ENCODE data around the gene KERA. TPM values are rescaled to one million over a fixed set of nuclear protein-coding genes. Genes with fewer than 3 reads are reported as not detected.

Gene KERA, protein sequence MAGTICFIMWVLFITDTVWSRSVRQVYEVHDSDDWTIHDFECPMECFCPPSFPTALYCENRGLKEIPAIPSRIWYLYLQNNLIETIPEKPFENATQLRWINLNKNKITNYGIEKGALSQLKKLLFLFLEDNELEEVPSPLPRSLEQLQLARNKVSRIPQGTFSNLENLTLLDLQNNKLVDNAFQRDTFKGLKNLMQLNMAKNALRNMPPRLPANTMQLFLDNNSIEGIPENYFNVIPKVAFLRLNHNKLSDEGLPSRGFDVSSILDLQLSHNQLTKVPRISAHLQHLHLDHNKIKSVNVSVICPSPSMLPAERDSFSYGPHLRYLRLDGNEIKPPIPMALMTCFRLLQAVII
- not detected in 2 replicates for total RNA-seq

DNA sequence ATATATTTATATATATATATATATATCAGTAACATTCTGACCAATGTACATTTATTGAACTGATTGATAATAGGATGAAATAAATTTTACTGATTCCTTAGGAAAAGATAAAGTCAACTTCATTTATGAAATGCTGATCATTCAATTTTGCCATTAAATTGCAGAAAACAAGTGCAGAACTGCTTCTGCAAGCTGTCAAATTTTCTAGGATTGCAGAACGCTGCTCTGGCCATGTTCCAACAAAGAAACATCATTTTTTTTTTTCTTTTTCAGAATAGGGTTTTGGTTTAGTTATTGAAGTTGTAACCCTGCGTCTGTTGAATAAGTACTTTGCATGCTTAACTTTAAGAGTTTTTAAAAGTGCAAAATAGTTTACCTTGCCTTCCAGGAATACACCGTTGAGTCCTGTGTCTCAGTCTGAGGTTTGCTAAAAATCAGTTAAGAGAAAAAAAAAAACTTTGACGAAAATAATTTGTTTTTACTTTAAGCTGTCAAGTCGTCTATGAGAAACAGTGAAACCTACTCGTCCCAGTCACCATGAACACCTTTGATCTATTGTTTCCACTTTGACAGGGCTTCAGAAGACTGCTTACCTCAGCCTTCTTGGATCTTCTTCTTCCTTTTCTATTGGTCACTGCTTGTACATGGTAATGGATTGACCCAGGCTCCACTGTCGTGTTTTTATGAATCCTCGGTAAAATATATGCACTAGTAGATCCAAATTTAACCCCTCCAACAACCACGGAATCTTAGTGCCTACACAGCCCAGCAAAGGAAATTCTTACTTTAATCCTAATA, at the start of gene KERA:
TSS of gene KERA (minus strand) at position 657 of the 798 bp plus-strand sequence. CDS start 1,743 bp downstream, outside the sequence.
- H3K9me3 Mint-ChIP-seq = no peaks in the 10 kb centered on the region
- H3K36me3 Mint-ChIP-seq (ENCODE audit: low read depth) = no peaks in the 10 kb centered on the region
- no peak within 1 kb of the TSS for H3K27ac Mint-ChIP-seq
- DNase-seq (ENCODE audit: low spot score) = no peak
- no peaks in the 10 kb centered on the region for H3K27me3 Mint-ChIP-seq (ENCODE audit: low read depth)
- no peaks in the 10 kb centered on the region for H3K4me1 Mint-ChIP-seq (ENCODE audit: low read depth)
- no peak within 1 kb of the TSS for H3K4me3 Mint-ChIP-seq (ENCODE audit: low read depth)
- intact Hi-C loops (cut with micrococcal nuclease) = no loop called here

DNA sequence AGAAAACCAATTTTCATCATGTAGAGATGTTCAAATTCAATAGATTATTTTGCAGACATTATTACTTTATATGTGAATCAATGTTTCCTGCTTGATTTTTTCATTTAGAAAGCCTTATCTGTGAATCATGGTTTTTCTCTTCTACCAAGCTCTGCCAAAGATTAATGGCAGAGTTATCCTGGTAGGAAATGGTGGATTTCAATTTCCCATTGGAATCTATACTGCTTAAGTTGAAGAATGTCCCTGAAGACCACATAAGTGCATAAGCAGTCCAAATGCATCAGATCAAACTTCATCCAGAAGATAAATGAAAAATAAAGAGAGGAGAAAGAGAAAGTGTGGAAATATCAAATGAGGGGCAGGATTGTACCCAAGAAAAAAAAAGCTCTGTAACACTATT, 48.5 kb upstream of the KERA start:
- Mint-ChIP-seq H3K4me1 (ENCODE audit: low read depth) (no peaks in the 10 kb centered on the region), H3K27me3 (ENCODE audit: low read depth) (no peaks in the 10 kb centered on the region), H3K4me3 (ENCODE audit: low read depth) (no peak overlapping the region), H3K36me3 (ENCODE audit: low read depth) (no peaks in the 10 kb centered on the region), H3K27ac (no peak overlapping the region), H3K9me3 (no peaks in the 10 kb centered on the region)
- DNase-seq (ENCODE audit: low spot score) = no peak
- intact Hi-C loops (cut with micrococcal nuclease) = no loop called here

GRCh38 chr12:91105807-91106206, 48.0 kb upstream of the KERA start:
- no peak for DNase-seq (ENCODE audit: low spot score)
- Mint-ChIP-seq H3K36me3 (ENCODE audit: low read depth) (no peaks in the 10 kb centered on the region), H3K27me3 (ENCODE audit: low read depth) (no peaks in the 10 kb centered on the region), H3K27ac (no peak overlapping the region), H3K4me3 (ENCODE audit: low read depth) (no peak overlapping the region), H3K9me3 (no peaks in the 10 kb centered on the region), H3K4me1 (ENCODE audit: low read depth) (no peaks in the 10 kb centered on the region)
- intact Hi-C loops (cut with micrococcal nuclease) = no loop called here

DNA sequence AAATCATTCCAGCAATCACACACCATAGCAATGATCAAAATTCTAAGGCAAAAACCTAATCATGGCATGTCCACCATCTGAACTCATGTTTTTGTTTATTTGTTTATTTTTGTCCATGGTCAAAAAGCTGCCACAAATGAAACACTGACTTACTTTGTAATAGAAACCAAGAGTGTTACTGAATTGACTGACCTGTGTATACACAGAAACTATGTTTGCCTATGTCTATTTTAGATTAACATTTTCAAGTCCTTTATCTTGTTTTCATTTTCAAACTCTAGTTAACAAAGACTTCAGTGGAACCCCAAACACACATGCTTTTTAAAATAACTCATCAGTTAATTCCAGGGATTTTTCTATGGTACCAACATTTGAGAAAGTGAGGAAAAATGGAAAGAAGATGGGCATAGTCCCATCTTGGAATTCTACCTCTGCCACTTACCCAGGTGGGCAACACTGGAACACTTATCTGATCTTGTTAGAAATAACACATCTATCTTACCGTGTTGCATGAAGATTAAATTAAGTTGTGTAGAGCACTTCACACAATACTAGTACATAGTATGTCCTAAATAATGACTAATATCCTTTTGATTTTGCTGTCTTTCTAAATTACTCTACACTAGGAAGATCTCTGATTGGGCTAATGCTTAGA, 47.1 kb upstream of the KERA start:
- no peaks in the 10 kb centered on the region for H3K36me3 Mint-ChIP-seq (ENCODE audit: low read depth)
- no peak overlapping the region for H3K4me3 Mint-ChIP-seq (ENCODE audit: low read depth)
- DNase-seq (ENCODE audit: low spot score) = no peak
- no peaks in the 10 kb centered on the region for H3K27me3 Mint-ChIP-seq (ENCODE audit: low read depth)
- no peak overlapping the region for H3K27ac Mint-ChIP-seq
- intact Hi-C loops (cut with micrococcal nuclease) = no loop called here
- H3K4me1 Mint-ChIP-seq (ENCODE audit: low read depth) = no peaks in the 10 kb centered on the region
- H3K9me3 Mint-ChIP-seq = no peaks in the 10 kb centered on the region

DNA sequence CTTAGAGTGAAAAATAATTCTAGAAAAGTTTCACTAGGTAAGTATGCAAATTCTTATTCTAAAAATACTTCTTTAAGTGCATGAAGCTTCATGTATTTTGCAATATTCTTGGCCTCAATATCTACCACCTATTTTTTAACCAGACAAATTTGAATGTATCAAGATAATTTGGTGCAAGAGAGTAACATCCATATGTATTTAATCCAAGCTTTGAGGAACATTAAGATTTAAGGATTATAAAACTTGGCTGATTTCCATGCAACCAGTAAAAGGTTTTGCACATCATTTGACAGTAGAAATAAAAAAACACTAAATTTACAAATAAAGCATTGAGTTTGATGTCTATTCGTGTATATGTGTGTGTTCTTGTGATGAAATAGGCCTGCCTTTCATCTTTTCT, 45.8 kb upstream of the KERA start:
- Mint-ChIP-seq H3K4me3 (ENCODE audit: low read depth) (no peak overlapping the region), H3K4me1 (ENCODE audit: low read depth) (no peaks in the 10 kb centered on the region), H3K27ac (no peak overlapping the region), H3K9me3 (no peaks in the 10 kb centered on the region), H3K36me3 (ENCODE audit: low read depth) (no peaks in the 10 kb centered on the region), H3K27me3 (ENCODE audit: low read depth) (no peaks in the 10 kb centered on the region)
- no peak for DNase-seq (ENCODE audit: low spot score)
- intact Hi-C loops (cut with micrococcal nuclease) = no loop called here

- H3K4me3 Mint-ChIP-seq (ENCODE audit: low read depth) = no peak overlapping the region
- no peak for DNase-seq (ENCODE audit: low spot score)
- intact Hi-C loops (cut with micrococcal nuclease) = no loop called here
- no peaks in the 10 kb centered on the region for H3K36me3 Mint-ChIP-seq (ENCODE audit: low read depth)
- no peaks in the 10 kb centered on the region for H3K27me3 Mint-ChIP-seq (ENCODE audit: low read depth)
- H3K9me3 Mint-ChIP-seq = no peaks in the 10 kb centered on the region
- H3K4me1 Mint-ChIP-seq (ENCODE audit: low read depth) = no peaks in the 10 kb centered on the region
- no peak overlapping the region for H3K27ac Mint-ChIP-seq
These were observed 45.3 kb upstream of the KERA start for GRCh38 chr12:91103101-91103500.

DNA sequence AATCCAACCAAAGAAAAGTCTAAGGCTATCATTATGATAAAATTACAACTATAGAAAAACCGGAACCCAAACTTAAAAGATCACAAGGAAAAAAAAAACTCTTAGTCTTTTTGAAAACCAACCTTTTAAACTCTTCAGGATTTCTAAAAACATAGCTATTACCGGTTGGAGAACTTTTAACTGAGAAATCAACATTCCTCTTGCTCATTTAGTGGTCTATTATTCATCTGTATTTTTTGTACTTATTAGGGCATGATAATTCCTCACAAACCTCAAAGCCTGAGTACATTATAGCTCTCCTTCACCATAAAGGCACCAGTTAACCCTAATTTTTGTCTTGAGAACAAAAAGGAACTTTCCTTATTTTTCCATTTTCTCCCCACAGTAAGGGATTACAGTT, 43.1 kb upstream of the KERA start:
- intact Hi-C loops (cut with micrococcal nuclease) = no loop called here
- H3K27me3 Mint-ChIP-seq (ENCODE audit: low read depth) = no peaks in the 10 kb centered on the region
- DNase-seq (ENCODE audit: low spot score) = no peak
- no peak overlapping the region for H3K4me3 Mint-ChIP-seq (ENCODE audit: low read depth)
- H3K9me3 Mint-ChIP-seq = no peaks in the 10 kb centered on the region
- H3K27ac Mint-ChIP-seq = no peak overlapping the region
- no peaks in the 10 kb centered on the region for H3K4me1 Mint-ChIP-seq (ENCODE audit: low read depth)
- H3K36me3 Mint-ChIP-seq (ENCODE audit: low read depth) = no peaks in the 10 kb centered on the region

DNA sequence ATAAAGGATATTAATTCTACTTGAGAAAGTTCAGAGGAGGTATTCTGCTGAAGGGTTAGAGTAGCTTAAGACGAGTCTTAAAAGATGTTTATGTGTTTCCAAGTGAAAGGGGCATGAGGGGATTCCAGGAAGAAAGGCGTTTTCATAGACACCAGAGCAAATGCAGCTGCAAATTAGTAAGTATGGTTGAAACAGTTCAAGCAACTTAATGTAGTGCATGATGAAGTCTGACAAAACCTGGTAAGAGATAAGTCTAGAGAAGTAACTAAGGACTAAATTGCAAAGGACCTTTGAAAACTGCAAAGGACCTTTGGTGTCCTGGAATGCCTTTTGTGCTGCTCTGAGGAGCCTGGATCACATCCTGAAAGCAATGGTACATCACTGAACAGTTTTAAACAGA, 42.0 kb upstream of the KERA start:
- H3K4me1 Mint-ChIP-seq (ENCODE audit: low read depth) = no peaks in the 10 kb centered on the region
- H3K36me3 Mint-ChIP-seq (ENCODE audit: low read depth) = no peaks in the 10 kb centered on the region
- no peak for DNase-seq (ENCODE audit: low spot score)
- no peak overlapping the region for H3K27ac Mint-ChIP-seq
- intact Hi-C loops (cut with micrococcal nuclease) = no loop called here
- no peaks in the 10 kb centered on the region for H3K27me3 Mint-ChIP-seq (ENCODE audit: low read depth)
- H3K4me3 Mint-ChIP-seq (ENCODE audit: low read depth) = no peak overlapping the region
- H3K9me3 Mint-ChIP-seq = no peaks in the 10 kb centered on the region

DNA sequence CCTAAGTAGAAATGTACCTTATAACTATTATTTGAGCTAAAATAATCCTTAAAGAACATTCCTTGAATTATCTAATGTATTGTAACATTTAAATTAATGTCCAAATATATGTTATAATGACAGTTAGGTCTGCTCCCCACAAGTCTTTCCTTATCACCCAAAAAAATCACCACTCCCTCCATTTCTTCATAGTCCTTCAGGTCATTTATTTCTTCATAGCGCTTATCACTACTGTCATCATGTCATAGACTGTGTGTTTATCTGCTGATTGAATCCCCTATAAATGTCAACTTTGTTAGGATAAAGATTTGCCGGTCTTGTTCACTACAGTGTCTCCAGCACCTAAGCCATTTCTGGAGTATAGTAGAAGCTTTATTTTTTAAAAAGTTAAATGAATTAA, 41.5 kb upstream of the KERA start:
- H3K4me1 Mint-ChIP-seq (ENCODE audit: low read depth) = no peaks in the 10 kb centered on the region

DNA sequence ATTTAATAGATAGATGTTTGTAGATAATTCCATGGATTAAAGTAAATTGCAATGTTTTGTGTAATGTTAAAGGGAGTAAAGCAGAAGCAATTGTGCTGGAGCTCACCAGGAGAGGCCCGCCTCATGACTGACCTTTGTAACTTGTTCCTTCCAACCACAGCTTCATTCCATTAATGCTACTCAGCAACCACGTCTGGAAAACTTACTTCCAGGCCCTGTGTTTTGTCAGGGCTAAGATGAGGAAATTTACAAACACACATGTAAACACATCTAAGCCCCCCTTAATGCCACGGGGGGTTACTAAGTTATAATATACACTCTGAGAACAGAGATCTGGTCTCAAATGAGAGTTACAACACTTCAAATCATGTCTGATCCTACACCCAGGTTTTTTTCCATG, 41.1 kb upstream of the KERA start:
- intact Hi-C loops (cut with micrococcal nuclease) = no loop called here
- H3K27me3 Mint-ChIP-seq (ENCODE audit: low read depth) = no peaks in the 10 kb centered on the region
- no peaks in the 10 kb centered on the region for H3K36me3 Mint-ChIP-seq (ENCODE audit: low read depth)
- no peak for DNase-seq (ENCODE audit: low spot score)
- no peaks in the 10 kb centered on the region for H3K4me1 Mint-ChIP-seq (ENCODE audit: low read depth)
- H3K9me3 Mint-ChIP-seq = no peaks in the 10 kb centered on the region
- no peak overlapping the region for H3K27ac Mint-ChIP-seq
- H3K4me3 Mint-ChIP-seq (ENCODE audit: low read depth) = no peak overlapping the region

More for the DNA sequence above, 41.5 kb upstream of the KERA start:
- no peaks in the 10 kb centered on the region for H3K36me3 Mint-ChIP-seq (ENCODE audit: low read depth)
- intact Hi-C loops (cut with micrococcal nuclease) = no loop called here
- no peak for DNase-seq (ENCODE audit: low spot score)
- no peaks in the 10 kb centered on the region for H3K27me3 Mint-ChIP-seq (ENCODE audit: low read depth)
- no peak overlapping the region for H3K4me3 Mint-ChIP-seq (ENCODE audit: low read depth)
- no peaks in the 10 kb centered on the region for H3K9me3 Mint-ChIP-seq
- H3K27ac Mint-ChIP-seq = no peak overlapping the region

GRCh38 chr12:91098461-91098860, 40.6 kb upstream of the KERA start:
- Mint-ChIP-seq H3K9me3 (no peaks in the 10 kb centered on the region), H3K27me3 (ENCODE audit: low read depth) (no peaks in the 10 kb centered on the region), H3K36me3 (ENCODE audit: low read depth) (no peaks in the 10 kb centered on the region), H3K27ac (no peak overlapping the region), H3K4me1 (ENCODE audit: low read depth) (no peaks in the 10 kb centered on the region), H3K4me3 (ENCODE audit: low read depth) (no peak overlapping the region)
- no peak for DNase-seq (ENCODE audit: low spot score)
- intact Hi-C loops (cut with micrococcal nuclease) = no loop called here

DNA sequence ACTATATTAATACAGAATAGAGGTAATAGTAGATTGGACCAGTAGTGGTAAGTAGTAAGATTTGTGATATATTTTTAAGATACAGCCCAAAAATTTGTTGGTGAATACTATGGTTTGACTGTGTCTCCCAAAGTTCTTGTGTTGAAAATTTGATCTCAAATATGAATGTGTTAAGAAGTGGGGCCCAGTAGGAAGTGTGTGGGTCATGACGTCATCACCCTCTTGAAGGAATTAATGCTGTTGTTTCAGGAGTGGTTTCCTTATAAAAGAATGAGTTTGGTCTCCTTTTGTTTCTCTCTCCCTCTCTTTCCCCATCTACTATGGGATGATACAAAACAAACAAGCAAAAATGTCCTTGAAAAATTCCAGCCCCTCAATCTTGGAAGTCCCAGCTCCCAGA, 37.1 kb upstream of the KERA start:
- intact Hi-C loops (cut with micrococcal nuclease) = no loop called here
- no peak overlapping the region for H3K27ac Mint-ChIP-seq
- H3K27me3 Mint-ChIP-seq (ENCODE audit: low read depth) = no peaks in the 10 kb centered on the region
- DNase-seq (ENCODE audit: low spot score) = no peak
- H3K4me1 Mint-ChIP-seq (ENCODE audit: low read depth) = peaks cover 2% of the 10 kb centered on the region
- H3K9me3 Mint-ChIP-seq = peaks cover 7% of the 10 kb centered on the region
- H3K4me3 Mint-ChIP-seq (ENCODE audit: low read depth) = no peak overlapping the region
- H3K36me3 Mint-ChIP-seq (ENCODE audit: low read depth) = no peaks in the 10 kb centered on the region
